ENCODE results near the gene AJUBA.
"Not testable (repeated sequence)": the region's sequence is repeated elsewhere in the genome, so short reads cannot be mapped to it uniquely, and the experiment has no call there.

AJUBA gene

GRCh38 chr14:23006544-23007419 lies 24.4 kb upstream of the AJUBA start:
- peak overlapping the region; percentile 64 for H3K4me3 ChIP-seq (ENCODE audit: low read length)
- H3K27me3 ChIP-seq (ENCODE audit: control insufficient read depth, insufficient read depth, low read length): no peaks in the 10 kb centered on the region
- WGBS (ENCODE audit: insufficient coverage, insufficient read length): no CpG with 5 or more reads among the region's 62 CpGs
- H3K36me3 ChIP-seq (ENCODE audit: control insufficient read depth, insufficient read depth, low read length): no peaks in the 10 kb centered on the region
- no peak overlapping the region for H3K27ac ChIP-seq (ENCODE audit: low read length)
- no peaks in the 10 kb centered on the region for H3K9me3 ChIP-seq (ENCODE audit: control insufficient read depth, insufficient read depth, low read length)
- DNase-seq (ENCODE audit: low read depth, low spot score): peak; percentile 96
- H3K4me1 ChIP-seq (ENCODE audit: control insufficient read depth, insufficient read depth, low read length): no peaks in the 10 kb centered on the region; the same call in 1 of the 2 replicates

GRCh38 chr14:23006188-23006534 lies 23.8 kb upstream of the AJUBA start:
- DNase-seq (ENCODE audit: low read depth, low spot score): no peak
- no peaks in the 10 kb centered on the region for H3K36me3 ChIP-seq (ENCODE audit: control insufficient read depth, insufficient read depth, low read length)
- no peaks in the 10 kb centered on the region for H3K9me3 ChIP-seq (ENCODE audit: control insufficient read depth, insufficient read depth, low read length)
- no CpG with 5 or more reads among the region's 5 CpGs for WGBS (ENCODE audit: insufficient coverage, insufficient read length)
- H3K27ac ChIP-seq (ENCODE audit: low read length): no peak overlapping the region
- no peaks in the 10 kb centered on the region for H3K27me3 ChIP-seq (ENCODE audit: control insufficient read depth, insufficient read depth, low read length)
- H3K4me3 ChIP-seq (ENCODE audit: low read length): no peak overlapping the region
- no peaks in the 10 kb centered on the region; the same call in 1 of the 2 replicates for H3K4me1 ChIP-seq (ENCODE audit: control insufficient read depth, insufficient read depth, low read length)

- no peaks in the 10 kb centered on the region for H3K9me3 ChIP-seq (ENCODE audit: control insufficient read depth, insufficient read depth, low read length)
- no peak overlapping the region for H3K4me3 ChIP-seq (ENCODE audit: low read length)
- H3K4me1 ChIP-seq (ENCODE audit: control insufficient read depth, insufficient read depth, low read length): no peaks in the 10 kb centered on the region; the same call in 1 of the 2 replicates
- H3K27ac ChIP-seq (ENCODE audit: low read length): no peak overlapping the region
- no peaks in the 10 kb centered on the region for H3K27me3 ChIP-seq (ENCODE audit: control insufficient read depth, insufficient read depth, low read length)
- DNase-seq (ENCODE audit: low read depth, low spot score): no peak
- H3K36me3 ChIP-seq (ENCODE audit: control insufficient read depth, insufficient read depth, low read length): no peaks in the 10 kb centered on the region
- WGBS (ENCODE audit: insufficient coverage, insufficient read length): no CpG with 5 or more reads among the region's 3 CpGs
Measured at GRCh38 chr14:23005451-23006187, 23.3 kb upstream of the AJUBA start.

GRCh38 chr14:23004274-23004673 lies 21.9 kb upstream of the AJUBA start:
- not testable (repeated sequence) for H3K4me1 ChIP-seq (ENCODE audit: control insufficient read depth, insufficient read depth, low read length); H3K27ac ChIP-seq (ENCODE audit: low read length); H3K27me3 ChIP-seq (ENCODE audit: control insufficient read depth, insufficient read depth, low read length); DNase-seq (ENCODE audit: low read depth, low spot score); H3K4me3 ChIP-seq (ENCODE audit: low read length); H3K9me3 ChIP-seq (ENCODE audit: control insufficient read depth, insufficient read depth, low read length); H3K36me3 ChIP-seq (ENCODE audit: control insufficient read depth, insufficient read depth, low read length)
- no CpG with 5 or more reads among the region's 4 CpGs for WGBS (ENCODE audit: insufficient coverage, insufficient read length)

GRCh38 chr14:23002592-23002991 lies 20.2 kb upstream of the AJUBA start:
- no CpG with 5 or more reads among the region's 3 CpGs for WGBS (ENCODE audit: insufficient coverage, insufficient read length)

GRCh38 chr14:23000860-23001259 lies 18.5 kb upstream of the AJUBA start:
- Histone ChIP-seq H3K4me1 (ENCODE audit: control insufficient read depth, insufficient read depth, low read length) (peaks cover under 1% of the 10 kb centered on the region; the same call in 1 of the 2 replicates), H3K4me3 (ENCODE audit: low read length) (no peak overlapping the region), H3K9me3 (ENCODE audit: control insufficient read depth, insufficient read depth, low read length) (no peaks in the 10 kb centered on the region), H3K27me3 (ENCODE audit: control insufficient read depth, insufficient read depth, low read length) (no peaks in the 10 kb centered on the region), H3K27ac (ENCODE audit: low read length) (no peak overlapping the region), H3K36me3 (ENCODE audit: control insufficient read depth, insufficient read depth, low read length) (no peaks in the 10 kb centered on the region)
- no CpG with 5 or more reads among the region's 2 CpGs for WGBS (ENCODE audit: insufficient coverage, insufficient read length)
- DNase-seq (ENCODE audit: low read depth, low spot score): no peak

More at GRCh38 chr14:23002592-23002991, 20.2 kb upstream of the AJUBA start:
- Histone ChIP-seq H3K36me3 (ENCODE audit: control insufficient read depth, insufficient read depth, low read length) (no peaks in the 10 kb centered on the region), H3K4me1 (ENCODE audit: control insufficient read depth, insufficient read depth, low read length) (no peaks in the 10 kb centered on the region; the same call in 1 of the 2 replicates), H3K27me3 (ENCODE audit: control insufficient read depth, insufficient read depth, low read length) (no peaks in the 10 kb centered on the region), H3K4me3 (ENCODE audit: low read length) (no peak overlapping the region), H3K9me3 (ENCODE audit: control insufficient read depth, insufficient read depth, low read length) (no peaks in the 10 kb centered on the region), H3K27ac (ENCODE audit: low read length) (no peak overlapping the region)
- DNase-seq (ENCODE audit: low read depth, low spot score): no peak

- Histone ChIP-seq H3K27ac (ENCODE audit: low read length) (no peak overlapping the region), H3K27me3 (ENCODE audit: control insufficient read depth, insufficient read depth, low read length) (no peaks in the 10 kb centered on the region), H3K4me3 (ENCODE audit: low read length) (no peak overlapping the region), H3K9me3 (ENCODE audit: control insufficient read depth, insufficient read depth, low read length) (no peaks in the 10 kb centered on the region), H3K36me3 (ENCODE audit: control insufficient read depth, insufficient read depth, low read length) (no peaks in the 10 kb centered on the region), H3K4me1 (ENCODE audit: control insufficient read depth, insufficient read depth, low read length) (peaks cover 4% of the 10 kb centered on the region)
- no peak for DNase-seq (ENCODE audit: low read depth, low spot score)
- WGBS (ENCODE audit: insufficient coverage, insufficient read length): no CpG with 5 or more reads among the region's 16 CpGs
Measured at GRCh38 chr14:22998329-22999012, 16.1 kb upstream of the AJUBA start.

GRCh38 chr14:22997676-22998323 lies 15.4 kb upstream of the AJUBA start:
- WGBS (ENCODE audit: insufficient coverage, insufficient read length): 100% methylated on average over 2 of the region's 9 CpGs

GRCh38 chr14:22996768-22997654 lies 14.7 kb upstream of the AJUBA start:
- no CpG with 5 or more reads among the region's 11 CpGs for WGBS (ENCODE audit: insufficient coverage, insufficient read length)
- H3K9me3 ChIP-seq (ENCODE audit: control insufficient read depth, insufficient read depth, low read length): no peaks in the 10 kb centered on the region
- no peak for DNase-seq (ENCODE audit: low read depth, low spot score)
- H3K36me3 ChIP-seq (ENCODE audit: control insufficient read depth, insufficient read depth, low read length): no peaks in the 10 kb centered on the region
- H3K27me3 ChIP-seq (ENCODE audit: control insufficient read depth, insufficient read depth, low read length): no peaks in the 10 kb centered on the region
- H3K27ac ChIP-seq (ENCODE audit: low read length): no peak overlapping the region
- no peak overlapping the region for H3K4me3 ChIP-seq (ENCODE audit: low read length)
- peaks cover 4% of the 10 kb centered on the region for H3K4me1 ChIP-seq (ENCODE audit: control insufficient read depth, insufficient read depth, low read length)

More at GRCh38 chr14:22997676-22998323, 15.4 kb upstream of the AJUBA start:
- H3K4me3 ChIP-seq (ENCODE audit: low read length): no peak overlapping the region
- H3K27ac ChIP-seq (ENCODE audit: low read length): no peak overlapping the region
- no peaks in the 10 kb centered on the region for H3K36me3 ChIP-seq (ENCODE audit: control insufficient read depth, insufficient read depth, low read length)
- H3K27me3 ChIP-seq (ENCODE audit: control insufficient read depth, insufficient read depth, low read length): no peaks in the 10 kb centered on the region
- no peaks in the 10 kb centered on the region for H3K9me3 ChIP-seq (ENCODE audit: control insufficient read depth, insufficient read depth, low read length)
- peaks cover 4% of the 10 kb centered on the region for H3K4me1 ChIP-seq (ENCODE audit: control insufficient read depth, insufficient read depth, low read length)
- no peak for DNase-seq (ENCODE audit: low read depth, low spot score)

Measured in iPS DF 6.9 (cell line).